NCI-H2081 treated with DMSO at 0.1 percent for 48 hours (cell line): ENCODE data around the gene NEK4.

Experiments
- DNase-seq: peaks from one replicate; lab custom pipeline; 2025; lab: John Stamatoyannopoulos, UW

NEK4 gene

DNA sequence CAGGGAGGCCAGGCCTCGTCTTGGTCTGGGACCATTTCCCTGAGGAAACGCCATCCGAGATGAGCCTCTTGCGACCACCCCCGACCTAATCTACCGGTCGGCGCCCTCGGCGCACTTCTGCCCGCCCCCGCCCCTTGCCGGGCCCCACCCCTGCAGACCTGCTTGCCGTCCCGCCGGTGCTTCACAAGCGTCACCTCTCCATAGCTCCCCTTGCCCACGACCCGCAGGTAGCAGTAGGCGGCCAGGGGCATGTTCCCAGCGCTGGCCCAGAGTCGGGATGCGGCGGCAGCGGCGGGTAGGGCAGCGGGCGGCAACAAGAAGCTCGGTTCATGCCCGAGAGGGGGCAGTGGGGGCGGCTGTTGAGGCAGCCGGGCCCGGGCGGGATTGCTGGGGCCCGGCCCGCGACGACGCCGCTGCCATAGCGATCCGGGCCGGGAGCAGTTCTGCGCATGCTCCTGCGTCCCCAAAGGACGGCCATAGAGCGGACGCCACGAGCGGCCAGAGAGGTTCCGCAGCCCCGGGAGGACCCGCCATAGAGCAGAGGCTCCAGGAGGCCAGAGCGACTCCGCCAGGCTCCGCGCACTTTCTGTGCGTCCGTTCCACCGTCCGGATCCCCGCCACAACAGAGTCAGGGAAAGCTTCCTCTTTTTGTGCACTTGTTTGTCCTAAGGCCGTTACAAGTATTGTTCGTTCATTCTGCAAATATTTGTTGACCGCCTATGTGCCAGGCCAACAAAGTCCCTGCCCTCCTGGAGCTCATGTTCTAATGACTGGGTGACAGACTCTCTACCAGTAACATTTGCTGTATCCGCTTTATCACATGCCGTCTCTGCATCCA is at the start of gene NEK4:
Gene NEK4 (minus strand): TSS at position 445 of the 838 bp plus-strand sequence. CDS start 194 bp downstream, at position 251.
- peak; percentile 54 for DNase-seq

DNA sequence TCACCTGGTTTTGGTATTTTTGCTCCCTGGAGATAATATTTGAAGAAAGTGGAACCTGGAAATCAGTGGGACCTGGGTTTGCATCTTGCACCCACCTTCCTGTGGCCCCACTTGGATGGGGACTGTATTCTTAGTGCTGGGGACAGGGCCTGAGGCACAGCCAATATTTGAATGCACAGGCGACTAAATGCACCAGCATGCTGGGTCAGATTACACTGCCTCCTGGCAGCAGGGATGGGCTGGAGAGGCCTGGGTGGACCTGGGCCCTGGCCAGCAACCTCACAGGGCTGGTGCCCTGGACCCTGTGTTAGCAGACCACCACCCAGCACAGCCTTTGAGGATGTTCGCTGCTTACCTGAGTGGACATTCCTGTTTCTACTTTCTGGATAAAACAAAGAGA is 49.2 kb upstream of the NEK4 start:
- no peak for DNase-seq

DNA sequence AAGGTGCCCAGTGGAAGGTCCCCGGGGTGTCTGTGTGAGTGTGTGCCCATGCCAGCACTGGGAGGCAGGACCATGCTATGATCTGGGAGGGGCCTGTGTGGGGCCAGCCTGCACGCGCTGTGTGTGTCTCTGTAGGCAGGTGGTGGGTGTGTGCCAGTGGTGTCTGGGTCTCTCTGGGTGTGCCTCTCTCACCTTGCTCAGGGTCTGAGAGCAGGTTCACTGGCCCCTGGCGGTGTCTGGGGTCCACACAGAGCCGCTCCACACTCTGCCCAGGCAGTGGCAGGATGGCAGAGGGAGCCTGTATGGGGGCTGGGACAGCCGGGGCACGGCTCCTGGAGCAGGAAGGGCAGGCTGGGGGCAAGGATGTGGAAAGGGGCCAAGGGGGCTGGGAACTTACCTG is 47.1 kb upstream of the NEK4 start:
- no peak for DNase-seq

DNA sequence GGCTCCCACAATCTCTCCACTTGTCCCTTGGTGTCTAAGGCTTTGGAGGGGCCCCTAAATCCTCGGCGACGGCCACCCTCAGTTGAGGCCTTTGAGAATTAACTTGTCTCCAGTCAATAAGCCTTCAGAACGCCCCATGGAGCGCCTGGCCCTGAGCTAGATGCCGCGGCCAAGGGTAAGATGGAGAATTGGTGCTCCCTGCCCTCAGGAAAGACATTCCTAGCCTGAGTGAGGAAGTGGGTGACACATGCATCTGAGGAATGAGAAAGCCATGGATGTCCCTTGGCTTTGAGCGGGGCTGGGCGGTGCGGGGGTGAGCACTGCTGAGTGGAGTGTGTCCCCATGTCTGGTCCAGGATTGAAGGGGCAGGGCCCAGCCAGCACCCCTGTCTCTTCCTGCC is 46.5 kb upstream of the NEK4 start:
- DNase-seq, result no peak

DNA sequence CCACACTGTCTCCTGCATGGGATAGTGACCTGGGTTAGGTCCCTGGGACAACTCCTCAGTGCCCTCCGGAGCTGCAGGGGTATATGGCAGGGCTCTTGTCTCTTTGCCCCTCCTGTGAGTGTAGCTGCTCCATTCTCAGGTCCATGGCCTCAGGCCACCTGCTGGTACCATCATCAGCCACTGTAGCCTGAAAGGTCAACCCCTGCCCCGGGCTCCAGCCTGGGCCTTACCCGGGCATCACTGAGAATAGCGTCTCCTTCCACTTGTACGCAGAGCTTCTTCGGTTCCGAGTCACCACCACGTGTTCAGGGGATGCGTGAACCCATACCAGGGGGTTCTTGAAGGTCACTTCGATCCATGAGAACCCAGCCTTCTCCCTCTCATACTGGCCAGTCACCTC is 45.9 kb upstream of the NEK4 start:
- DNase-seq, result no peak

DNA sequence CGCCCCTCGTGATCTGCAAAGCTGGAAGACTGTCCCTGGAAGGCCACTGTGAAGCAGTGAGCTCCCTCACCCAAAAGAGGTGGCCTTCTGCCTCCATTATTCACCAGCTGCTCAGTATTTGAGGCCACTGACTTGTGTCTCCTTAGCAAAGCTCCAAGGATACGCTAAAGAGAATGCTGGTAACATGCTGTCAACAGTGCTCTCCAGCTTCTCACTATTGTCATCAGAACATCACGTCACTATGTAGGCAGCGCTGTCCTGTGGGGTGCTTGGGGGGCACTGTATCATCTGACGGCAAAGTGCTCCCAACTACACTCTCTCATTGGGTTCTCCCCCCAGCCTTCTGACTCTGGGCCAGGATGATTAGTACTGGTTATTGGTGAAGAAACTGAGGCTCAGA is 45.5 kb upstream of the NEK4 start:
- DNase-seq, result no peak

DNA sequence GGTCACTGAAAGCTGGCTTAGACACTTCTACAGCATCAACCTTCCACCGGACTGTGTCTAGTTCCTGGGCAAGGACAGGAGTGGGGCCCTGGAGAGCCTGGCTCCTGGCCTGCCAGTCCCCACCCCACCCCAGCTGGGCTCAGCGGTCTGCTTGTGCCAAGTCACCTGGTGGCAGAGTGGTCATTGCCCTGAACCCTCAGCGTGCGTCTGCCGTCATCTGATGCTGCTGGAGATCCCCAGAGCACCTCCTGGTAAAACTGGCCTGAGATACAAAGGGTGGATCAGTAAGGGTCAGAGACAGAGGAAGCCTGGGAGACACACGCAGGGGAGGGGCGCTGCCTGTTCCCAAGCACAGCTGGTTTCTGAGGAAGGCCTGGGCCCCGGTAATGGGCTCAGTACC is 43.1 kb upstream of the NEK4 start:
- DNase-seq, result no peak

DNA sequence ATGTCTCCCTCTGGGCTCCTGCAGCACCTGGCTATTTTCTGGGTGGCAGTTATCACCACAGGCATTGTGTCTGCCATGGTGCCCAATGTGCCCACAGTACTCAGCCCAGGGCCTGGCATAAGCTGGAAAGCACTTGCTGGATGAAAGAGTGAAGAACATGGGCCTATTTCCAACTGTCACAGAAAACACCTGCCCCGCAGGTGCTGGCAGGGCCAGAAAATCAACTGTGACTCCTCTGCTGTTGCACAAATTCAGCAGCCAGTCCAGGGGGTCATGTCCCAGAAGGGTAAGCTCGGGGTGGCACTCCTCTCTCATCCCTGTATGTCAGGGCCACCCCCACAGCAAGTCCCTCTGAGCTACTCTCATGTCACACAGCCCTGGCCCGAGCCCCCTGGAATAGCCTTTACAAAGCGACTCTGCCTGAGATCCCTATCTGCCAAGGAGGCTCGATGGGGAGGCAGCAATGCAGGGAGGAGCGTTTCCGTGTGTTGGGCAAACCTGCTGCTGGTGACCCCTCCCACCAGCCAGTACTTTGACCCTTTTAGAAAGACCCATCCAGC is 40.8 kb upstream of the NEK4 start:
- DNase-seq, result no peak

DNA sequence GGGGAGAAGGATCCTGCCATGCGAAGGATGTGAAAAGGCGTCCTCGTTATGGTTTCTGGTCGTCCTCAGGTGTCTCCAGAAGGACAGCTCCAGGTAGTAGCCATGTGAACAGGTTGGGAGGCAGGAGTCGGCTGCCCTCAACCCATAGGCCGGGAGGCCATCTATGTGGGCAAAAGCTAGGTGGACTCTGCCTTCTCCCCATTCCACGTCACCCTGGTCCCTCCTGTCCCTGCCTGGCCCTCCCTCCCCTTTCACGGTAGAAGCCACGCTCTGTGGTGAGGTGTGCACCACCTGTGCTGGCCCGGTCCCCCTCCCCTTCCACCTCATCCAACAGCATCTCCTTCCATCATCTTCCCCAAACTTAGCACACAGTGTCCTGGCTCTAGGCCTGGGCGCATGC is 40.2 kb upstream of the NEK4 start:
- DNase-seq, result no peak

DNA sequence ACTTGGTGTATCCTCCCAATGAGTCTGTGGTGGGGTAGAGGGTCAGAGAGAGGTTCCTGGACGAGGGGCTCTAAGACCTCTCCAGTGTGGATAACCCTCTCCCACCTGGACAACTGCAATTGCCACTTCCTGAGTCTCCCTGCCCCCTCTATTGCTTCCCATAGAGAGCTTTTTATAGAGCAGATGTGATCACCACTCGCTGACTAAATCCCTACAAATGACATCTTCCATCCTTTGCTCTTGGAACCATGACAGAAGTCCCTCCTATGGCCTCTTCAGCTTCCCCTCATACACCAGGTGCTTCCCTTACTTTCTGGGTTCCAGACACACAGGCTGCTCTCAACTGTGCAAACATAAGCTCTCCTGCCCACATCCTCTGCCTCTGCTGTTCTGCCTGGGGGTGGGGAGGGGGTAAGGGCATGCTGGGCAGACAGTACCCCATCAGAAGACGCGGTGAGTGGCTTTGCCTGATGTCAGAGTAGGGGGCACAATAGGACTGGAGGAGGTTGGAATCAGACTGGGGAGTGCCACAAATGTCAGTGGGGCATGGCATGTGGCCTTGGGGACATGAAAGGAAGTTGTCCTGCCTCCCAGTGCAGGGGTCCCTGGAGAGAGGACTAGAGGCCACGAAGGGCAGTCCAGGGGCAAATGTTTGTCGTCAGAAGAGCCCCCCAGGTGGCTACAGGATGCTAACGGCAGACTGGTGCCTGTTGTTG is 39.1 kb upstream of the NEK4 start:
- no peak for DNase-seq

DNA sequence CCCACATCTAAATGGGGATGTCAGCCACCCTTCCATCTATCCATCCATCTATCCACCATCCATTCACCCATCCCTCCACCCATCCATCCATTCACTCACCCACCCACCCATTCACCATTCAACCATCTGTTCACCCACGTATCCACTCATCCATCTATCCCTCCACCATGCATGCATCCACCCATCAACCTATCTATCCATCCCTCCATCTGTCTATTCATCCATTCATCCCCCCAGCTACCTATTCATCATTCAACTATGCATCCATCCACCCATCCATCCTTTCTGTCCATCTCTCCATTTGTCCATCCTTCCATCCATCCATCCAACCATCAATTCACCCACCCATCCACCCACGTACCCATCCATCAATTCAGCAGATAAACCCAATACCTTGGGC is 38.4 kb upstream of the NEK4 start:
- no peak for DNase-seq

DNA sequence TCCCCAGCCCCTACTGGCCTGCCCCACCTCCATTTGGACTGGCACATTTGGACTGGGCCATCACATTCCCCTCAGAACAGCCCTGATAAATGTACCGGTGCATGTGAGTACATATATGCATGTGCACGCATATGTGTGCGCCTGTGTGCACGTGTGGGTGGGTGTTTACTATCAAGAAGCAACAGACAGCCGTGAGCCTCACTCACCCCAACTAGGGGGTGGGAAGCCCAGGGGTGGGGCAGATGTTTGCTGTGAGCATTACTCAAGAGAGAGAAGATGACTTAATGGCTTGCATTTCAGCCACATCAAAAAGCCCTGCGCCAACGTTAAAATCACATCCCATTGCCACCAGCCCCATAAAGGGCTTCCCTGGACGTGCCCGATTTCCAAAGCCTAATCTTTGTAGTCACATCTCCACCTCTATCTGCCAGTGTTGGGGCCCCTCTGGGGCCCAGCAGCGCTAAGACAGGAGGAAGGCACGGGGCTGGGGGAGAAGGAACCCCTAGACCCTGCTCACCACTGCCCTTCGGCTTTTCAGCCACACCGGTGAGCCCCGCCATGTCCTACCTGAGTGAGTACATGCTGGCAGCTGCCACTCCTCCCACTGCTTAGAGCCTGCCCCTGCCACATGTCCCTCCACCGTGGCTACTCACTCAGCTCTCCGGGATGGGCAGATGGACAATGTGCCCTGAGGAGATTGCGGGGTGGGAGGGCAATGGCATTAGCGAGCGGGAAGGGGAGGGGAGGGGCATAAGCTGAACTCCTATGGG is 34.7 kb upstream of the NEK4 start:
- no peak for DNase-seq

DNA sequence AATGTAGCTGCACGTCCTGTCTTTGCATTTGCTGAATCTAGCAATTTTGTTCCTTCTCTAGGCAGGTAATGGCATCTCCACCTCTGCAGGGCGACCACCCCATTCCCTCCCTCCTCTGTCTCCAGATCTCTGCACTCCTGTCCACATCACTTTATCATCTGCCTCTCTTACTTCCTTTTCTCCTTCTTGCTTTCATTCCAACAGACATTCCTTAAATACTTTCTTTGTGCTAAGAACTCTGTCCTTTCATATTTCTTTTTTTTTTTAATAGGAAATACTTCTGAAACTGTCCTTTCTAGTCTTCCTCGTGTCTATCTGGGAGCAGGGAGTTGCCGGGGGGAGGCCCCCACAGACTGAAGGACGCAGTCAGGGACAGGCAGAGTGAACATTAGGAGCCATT is 31.1 kb upstream of the NEK4 start:
- no peak for DNase-seq

DNA sequence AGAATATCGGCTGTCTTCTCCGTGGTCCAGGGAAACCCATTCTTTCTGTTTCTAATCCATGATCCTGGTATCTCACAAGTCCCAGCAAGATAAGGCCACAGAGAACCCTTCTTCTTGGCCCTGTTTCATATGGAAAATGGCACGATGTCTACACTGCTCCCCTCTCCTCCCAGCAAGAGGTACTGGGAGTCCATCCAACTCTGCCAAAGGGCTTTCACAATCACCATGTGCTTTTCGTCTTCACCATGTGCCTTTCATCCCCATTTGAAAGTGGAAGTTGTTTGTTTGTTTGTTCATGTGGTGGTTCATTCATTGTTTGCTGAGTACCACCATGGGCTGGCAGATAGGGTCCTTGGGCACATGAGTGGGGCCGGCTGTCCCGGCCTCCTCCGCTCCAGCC is 29.3 kb upstream of the NEK4 start:
- DNase-seq, result no peak

DNA sequence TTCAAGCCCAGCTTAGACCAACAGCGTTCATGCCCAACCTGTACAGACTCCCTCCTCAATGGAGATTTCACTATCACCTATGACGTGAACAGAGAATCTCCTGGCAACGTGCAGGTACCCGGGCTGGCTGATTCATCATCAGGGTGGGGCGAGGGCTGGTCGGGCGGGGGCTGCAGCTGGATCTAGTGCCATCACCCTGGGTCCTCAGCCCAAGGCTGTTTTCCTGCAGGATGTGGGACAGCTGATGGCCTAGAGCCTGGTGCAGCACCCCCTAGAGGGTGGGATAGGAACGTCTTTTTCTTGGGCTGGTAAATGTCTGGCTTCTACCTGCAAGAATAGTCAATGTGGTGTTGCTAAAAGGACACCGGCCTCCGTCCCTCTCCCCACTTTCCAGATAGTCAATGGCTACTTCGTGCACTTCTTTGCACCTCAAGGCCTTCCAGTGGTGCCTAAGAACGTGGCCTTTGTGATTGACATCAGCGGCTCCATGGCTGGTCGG is 28.3 kb upstream of the NEK4 start:
- no peak for DNase-seq

DNA sequence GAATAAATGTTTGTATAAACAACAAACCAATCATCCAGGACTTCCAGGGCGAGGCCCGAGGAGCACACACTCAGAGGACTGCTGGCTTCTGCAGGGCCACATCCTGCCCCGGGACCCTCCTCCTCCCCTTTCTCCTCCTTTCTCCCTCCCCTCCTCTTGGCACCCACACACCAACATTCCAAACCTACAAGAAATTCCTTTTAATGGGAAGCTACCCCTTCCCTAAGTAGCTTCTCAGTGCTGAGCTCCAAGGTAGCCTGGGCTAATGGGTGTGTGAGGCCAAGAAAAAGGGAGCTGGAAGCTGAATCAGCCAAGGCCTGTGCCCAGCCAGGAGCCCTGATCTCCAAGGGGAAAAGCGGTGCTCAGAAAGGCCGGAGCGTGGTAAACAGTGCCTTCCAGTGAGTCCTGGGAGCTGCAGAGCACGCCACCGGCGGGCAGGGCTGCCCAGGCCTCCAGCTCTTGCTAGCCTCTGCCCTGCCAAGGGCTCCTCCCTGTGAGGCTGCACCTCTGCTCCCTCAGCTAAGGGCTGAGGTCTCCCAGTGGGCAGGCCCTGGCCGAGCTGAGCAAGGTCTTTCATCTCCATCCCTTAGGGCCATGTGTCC is 27.7 kb upstream of the NEK4 start:
- DNase-seq, result no peak

DNA sequence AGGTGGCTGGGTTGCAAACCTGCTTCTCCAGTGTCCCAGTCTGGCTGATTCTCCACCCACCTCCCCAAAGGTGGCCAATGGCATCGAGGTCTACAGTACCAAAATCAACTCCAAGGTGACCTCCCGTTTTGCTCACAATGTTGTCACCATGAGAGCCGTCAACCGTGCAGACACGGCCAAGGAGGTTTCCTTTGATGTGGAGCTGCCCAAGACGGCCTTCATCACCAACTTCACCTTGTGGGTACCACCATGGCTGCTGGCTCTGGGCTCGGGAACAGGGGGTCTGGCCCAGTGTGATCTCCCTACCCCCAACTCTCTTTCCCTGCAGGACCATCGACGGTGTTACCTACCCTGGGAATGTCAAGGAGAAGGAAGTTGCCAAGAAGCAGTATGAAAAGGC is 25.7 kb upstream of the NEK4 start:
- DNase-seq, result no peak

DNA sequence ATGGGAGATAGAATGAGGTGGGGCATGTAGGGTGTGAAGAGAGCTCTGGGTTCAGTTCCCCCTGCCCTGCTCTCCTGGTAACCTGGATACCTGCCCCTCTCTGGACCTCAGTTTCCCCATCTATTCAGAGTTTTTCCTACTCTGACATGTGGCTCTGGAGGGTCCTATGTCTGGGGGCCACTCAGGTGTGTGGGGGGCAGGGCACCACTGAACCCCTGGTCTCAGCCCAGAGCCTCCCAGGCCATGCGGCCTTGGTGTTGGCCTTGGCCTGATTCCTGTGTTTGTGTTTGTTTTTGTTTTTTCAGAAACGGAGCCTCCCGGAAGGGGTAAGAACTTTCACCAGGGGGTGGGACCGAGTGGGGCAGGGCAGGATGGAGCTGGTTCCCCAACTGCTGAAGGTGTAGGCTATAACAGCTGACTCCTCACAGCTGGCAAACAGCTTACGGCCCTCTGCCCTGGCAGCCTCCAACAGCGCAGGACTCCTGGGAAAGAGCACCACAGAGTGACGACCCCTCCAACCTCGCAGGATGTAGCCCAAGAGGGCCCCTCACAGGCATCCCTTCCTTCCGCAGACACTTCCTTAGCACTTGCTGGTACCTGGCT is 24.7 kb upstream of the NEK4 start:
- DNase-seq, result no peak

DNA sequence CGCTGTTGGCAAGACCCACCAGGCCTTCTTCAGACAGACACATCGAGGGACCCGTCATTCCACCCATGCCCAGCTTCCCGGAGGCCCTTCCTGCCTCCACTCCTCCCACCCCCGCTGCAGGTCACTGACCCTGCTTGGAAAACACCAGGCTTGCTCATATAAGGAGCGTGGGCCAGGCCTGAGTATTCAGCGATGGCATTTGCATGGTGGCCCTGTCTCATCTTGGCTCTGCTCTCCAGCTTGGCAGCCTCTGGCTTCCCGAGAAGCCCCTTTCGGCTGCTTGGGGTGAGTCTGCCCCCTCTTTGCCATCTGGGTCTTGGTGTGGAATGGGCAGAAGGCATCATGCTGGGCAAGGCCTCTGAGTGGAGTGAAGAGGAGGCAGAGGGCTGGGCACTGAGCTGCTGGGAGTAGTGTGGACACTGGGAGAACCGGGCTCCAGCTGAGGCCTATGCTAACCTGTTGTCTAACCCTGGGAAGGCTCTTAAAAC is 23.9 kb upstream of the NEK4 start, which contains the start of gene ITIH3:
Gene ITIH3 (plus strand): TSS at position 185 of the 488 bp plus-strand sequence. CDS start 8 bp downstream, at position 193.
- no peak for DNase-seq

DNA sequence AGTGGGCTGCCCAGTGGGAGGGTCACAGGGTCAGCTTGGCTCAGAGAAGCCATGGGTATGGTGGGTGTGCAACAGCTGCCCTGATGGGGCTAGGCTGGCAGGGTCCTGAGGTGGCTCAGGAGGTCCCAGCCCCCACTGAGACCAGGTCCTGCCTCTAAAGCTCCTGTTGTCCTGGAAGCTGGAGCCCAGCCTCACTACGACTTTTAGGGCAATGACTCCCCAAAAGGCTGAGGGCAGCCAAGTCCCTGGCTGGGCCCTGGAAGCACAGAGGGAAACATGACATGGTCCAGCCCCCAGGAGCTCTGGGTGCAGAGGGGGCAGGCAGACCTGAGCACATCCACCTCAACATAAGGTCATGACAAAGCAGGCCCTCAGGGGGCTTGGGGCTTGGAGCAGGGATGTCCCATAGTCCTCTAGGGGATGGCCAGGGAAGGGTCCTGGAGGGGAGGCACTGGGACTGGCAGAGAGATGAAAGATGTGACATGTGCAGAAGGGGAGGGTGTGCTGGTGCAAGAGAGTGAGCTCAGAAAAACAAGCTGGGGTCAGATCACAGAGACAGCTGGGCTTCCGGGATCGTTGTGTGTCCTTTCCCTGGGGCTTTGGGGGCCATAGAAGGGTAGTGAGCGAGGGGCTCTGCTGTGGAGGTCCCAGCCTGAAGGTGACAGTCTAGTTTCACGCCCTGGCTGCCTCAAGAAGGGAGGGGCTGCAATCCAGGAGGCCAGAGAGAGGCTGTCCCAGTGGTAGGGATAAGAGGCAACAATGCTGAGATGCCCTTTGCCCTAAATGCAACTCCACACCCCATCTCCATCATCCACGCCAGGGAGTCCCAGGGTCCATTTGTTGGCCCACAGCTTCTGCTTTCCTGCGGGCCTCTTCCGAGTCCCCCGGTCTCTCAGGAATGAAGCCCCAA is 23.2 kb upstream of the NEK4 start:
- DNase-seq, result no peak
